Measurements from ENCODE around the gene OPN1MW2.
"Not testable (repeated sequence)": the region's sequence is repeated elsewhere in the genome, so short reads cannot be mapped to it uniquely, and the experiment has no call there.

Gene OPN1MW2

DNA sequence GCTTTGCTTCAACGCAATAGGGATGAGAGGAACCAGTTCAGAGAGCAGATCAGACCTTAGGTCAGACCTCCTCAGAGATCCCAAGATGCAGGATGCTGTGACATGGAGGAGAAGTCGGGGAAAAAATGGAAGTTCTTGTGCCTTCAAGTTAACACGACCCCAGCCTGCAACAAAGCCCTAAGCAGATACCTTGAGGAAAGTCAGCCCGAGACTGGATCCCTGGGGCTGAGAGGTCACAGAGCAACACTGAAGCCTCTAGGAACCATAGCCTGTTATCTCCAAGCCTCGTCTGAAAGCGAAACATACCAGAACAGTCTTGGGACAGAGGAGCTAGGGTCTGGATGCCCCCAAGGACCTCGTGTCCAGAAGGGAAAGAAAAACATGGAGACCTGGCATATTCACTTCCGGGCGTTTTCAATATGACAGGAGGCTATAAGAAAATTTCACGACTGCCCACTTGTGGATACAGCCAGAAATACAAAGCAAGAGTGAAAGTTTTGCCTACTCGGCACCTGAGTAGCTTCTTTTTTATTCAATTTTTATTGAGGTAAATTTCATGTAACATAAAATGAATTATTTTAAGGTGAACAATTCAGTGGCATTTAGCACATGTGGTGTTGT lies 19.5 kb downstream of the OPN1MW2 start:
- H3K9ac ChIP-seq; H3K4me3 ChIP-seq; H3K9me3 ChIP-seq (replicated peaks in 1 of 11); H3K4me2 ChIP-seq; H3K36me3 ChIP-seq; H3K27me3 ChIP-seq; H4K20me1 ChIP-seq; H3K4me1 ChIP-seq; H3K27ac ChIP-seq: not testable (repeated sequence)

GRCh38 chrX:154239982-154240503 lies 20.5 kb downstream of the OPN1MW2 start:
- H3K4me3 ChIP-seq; H4K20me1 ChIP-seq; H3K36me3 ChIP-seq; H3K9ac ChIP-seq; H3K4me1 ChIP-seq; H3K27me3 ChIP-seq; H3K4me2 ChIP-seq; H3K27ac ChIP-seq; H3K9me3 ChIP-seq (replicated peaks in 1 of 11): not testable (repeated sequence)

- H3K36me3 ChIP-seq; H4K20me1 ChIP-seq; H3K9ac ChIP-seq; H3K27me3 ChIP-seq; H3K27ac ChIP-seq; H3K4me1 ChIP-seq; H3K9me3 ChIP-seq (replicated peaks in 1 of 11); H3K4me2 ChIP-seq; H3K4me3 ChIP-seq: not testable (repeated sequence)
Measured at GRCh38 chrX:154247377-154248045, 28.0 kb downstream of the OPN1MW2 start.

DNA sequence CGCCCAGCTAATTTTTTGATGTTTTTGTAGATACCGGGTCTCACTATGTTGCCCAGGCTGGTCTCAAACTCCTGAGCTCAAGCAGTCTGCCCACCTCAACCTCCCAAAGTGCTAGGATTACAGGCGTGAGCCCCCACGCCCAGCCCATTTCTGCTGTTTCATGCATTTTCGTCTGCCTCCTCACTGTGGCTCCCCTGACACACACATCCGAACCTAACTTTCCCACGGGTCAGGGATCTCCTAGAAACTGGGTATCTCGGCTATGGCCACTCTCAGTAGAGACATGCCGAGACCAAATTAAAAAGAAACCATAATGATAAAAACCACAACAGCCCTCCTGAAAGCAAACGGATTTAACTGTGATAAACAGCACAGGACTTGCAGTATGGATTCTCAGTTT lies 28.5 kb downstream of the OPN1MW2 start:
- H3K4me1 ChIP-seq; H3K36me3 ChIP-seq; H3K4me2 ChIP-seq; H3K27ac ChIP-seq; H3K27me3 ChIP-seq; H3K9ac ChIP-seq; H3K4me3 ChIP-seq; H3K9me3 ChIP-seq (replicated peaks in 1 of 11); H4K20me1 ChIP-seq: not testable (repeated sequence)

DNA sequence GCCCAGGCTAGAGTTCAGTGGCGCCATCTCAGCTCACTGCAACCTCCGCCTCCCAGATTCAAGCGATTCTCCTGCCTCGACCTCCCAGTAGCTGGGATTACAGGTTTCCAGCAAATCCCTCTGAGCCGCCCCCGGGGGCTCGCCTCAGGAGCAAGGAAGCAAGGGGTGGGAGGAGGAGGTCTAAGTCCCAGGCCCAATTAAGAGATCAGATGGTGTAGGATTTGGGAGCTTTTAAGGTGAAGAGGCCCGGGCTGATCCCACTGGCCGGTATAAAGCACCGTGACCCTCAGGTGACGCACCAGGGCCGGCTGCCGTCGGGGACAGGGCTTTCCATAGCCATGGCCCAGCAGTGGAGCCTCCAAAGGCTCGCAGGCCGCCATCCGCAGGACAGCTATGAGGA lies 37.7 kb downstream of the OPN1MW2 start, which contains the start of gene OPN1MW3:
Gene OPN1MW3, plus strand, starts transcription at position 301 of the 400 bp plus-strand sequence. Its CDS starts 38 bp downstream, at position 339.
- H3K27me3 ChIP-seq; H3K9ac ChIP-seq; H3K4me1 ChIP-seq; H3K27ac ChIP-seq; H4K20me1 ChIP-seq; H3K9me3 ChIP-seq (replicated peaks in 1 of 11); H3K4me2 ChIP-seq; H3K36me3 ChIP-seq; H3K4me3 ChIP-seq: not testable (repeated sequence)

- H3K4me1 ChIP-seq; H3K36me3 ChIP-seq; H4K20me1 ChIP-seq; H3K4me2 ChIP-seq; H3K4me3 ChIP-seq; H3K27ac ChIP-seq; H3K9me3 ChIP-seq (replicated peaks in 1 of 11); H3K27me3 ChIP-seq; H3K9ac ChIP-seq: not testable (repeated sequence)
Measured at GRCh38 chrX:154258711-154259110, 39.2 kb downstream of the OPN1MW2 start.

DNA sequence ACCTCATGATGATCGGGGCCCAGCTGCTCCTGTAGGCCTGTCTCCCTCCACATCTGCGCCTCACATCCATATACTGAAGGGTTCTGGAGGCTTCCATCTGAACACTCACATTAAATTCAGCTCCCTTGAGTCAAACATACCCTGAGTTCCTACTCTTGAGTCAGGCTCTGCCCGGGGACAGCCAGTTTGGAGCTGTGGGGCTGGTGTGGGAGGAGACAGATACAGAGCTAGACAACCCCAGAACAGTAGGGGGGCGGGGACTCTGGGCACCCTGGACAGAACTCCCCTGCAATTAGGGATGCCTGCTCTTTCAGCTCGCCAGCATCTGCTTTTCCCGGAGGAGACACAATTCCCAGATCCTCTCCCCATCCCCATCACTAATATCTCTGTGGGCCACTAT lies 43.5 kb downstream of the OPN1MW2 start:
- H3K9me3 ChIP-seq (replicated peaks in 1 of 11); H3K9ac ChIP-seq; H4K20me1 ChIP-seq; H3K27ac ChIP-seq; H3K4me3 ChIP-seq; H3K4me2 ChIP-seq; H3K36me3 ChIP-seq; H3K4me1 ChIP-seq; H3K27me3 ChIP-seq: not testable (repeated sequence)

DNA sequence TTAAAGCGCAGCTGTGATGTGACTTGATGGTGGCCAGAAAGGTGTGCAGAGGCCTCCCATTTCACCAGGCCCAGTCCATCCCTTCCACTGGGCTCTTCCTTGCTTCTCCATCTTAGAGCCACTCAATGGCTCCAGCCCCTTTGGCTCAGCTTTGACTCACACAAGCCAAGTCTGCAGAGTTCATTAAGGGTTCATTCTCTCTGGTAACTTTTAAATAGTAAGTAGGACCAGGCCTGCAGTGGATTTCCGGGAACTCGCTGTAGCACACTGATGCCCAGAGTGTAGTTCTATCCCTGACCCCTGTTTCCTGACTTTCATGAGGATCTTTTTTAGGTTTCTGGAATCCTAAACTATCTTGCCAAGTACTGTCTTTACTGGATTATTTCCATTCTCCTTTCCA lies 49.7 kb downstream of the OPN1MW2 start:
- H3K4me3 ChIP-seq; H3K27ac ChIP-seq; H3K4me2 ChIP-seq; H3K36me3 ChIP-seq; H4K20me1 ChIP-seq; H3K27me3 ChIP-seq; H3K9me3 ChIP-seq (replicated peaks in 1 of 11); H3K4me1 ChIP-seq; H3K9ac ChIP-seq: not testable (repeated sequence)
